NOMO-1 (cell line): ENCODE results near the gene PPP1R3A.

ENCODE experiments used
- DNase-seq, 2 experiments: peaks; one replicate each; lab custom pipeline; 2025; ENCODE audit not compliant: unreplicated experiment in 2 of 2; lab: John Stamatoyannopoulos, UW

PPP1R3A gene

DNA sequence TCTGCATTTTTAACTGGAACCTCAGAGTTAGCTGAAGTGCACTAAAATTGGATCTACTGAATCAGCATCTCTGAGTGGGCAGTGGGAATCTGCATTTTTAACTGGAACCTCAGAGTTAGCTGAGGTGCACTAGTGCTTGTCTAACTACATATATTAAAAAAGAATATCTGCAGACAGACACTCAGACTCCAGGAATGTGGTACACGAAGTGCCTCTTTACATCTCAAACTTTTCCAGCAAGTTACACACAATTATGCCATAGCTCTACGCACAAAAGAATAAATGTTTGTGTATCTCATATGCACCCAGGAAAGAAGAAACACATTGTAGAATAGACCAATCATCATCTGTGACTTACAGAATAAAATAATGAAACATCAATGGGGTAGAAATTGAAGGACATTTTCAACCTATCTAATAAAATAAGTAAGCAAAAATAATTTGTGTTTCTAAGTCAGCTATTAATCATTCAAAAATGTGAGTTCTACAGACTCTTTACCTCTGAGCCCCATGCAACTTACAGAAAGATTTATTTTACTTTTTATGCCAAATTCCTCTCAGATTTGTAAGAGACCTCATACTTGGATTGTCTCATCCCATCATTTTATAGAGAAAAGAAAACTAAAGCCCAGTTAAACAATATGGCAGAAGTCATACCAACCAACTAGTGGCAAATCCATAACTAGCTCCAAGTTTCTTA, 28.3 kb downstream of the PPP1R3A start:
- DNase-seq, result no peak

DNA sequence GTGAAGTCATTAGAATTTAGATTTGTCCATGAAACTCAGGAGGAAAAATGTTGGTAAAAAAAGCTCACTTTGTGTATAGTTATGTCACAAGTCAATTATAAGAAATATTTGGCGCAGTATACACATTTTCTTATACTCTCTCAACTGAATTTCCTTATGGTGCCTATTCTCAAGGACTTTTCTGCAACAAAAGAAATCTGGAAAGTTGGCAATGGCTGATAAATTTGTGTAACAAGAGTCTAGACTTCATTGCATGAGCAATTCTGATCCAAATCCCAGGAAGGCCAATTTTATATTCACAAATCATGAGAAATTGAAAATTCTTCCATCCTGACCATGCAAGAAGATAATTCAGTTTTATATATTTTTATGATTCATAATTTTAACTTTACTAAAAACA, 35.7 kb downstream of the PPP1R3A start:
- DNase-seq, result no peak

DNA sequence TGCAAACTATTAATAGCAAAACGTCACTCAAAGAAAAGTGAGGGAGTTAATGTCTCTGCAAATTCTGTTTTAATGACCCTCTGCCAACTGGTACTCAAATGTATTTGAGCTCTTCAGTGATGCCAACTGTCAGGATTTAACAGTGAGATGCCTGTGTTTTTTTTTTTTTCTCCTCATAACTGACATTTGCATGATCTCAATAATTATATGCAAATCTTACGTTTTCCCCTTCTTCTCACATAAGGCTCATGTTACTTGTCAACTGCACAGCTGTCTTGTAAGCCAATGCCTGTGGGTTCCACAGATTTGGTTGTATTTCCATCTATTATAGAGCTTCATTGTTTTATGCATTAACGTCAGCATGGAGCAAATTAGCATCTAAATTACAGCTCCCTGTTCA, 38.2 kb downstream of the PPP1R3A start:
- DNase-seq, result no peak

DNA sequence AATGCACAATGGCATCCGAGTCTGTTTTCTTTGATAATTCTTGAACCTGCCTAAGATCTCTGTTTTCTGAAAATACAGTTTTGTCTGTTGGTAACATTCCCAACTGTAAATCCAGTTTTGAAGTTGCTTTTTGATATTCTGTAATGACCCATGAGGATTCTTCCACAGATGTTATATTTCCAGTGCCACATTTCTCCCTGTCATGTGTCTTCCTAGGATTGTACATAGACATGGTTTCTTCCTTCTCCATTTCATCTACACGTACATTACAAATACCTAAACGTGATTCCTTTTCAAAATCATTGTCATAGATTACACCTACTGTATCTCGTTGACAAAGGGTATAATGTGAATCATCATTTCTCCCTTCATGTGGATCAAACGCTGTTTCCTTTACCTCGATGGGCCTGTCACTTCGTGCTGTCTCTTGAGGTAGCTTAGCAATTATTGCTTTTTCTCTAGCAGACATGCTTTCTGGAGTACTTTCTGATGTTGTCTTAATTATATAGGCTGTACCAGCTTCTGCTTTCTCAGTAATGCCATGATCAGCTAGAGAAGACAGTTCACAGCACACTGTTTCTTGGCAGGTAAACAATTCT, 40.3 kb downstream of the PPP1R3A start:
- no peak for DNase-seq

DNA sequence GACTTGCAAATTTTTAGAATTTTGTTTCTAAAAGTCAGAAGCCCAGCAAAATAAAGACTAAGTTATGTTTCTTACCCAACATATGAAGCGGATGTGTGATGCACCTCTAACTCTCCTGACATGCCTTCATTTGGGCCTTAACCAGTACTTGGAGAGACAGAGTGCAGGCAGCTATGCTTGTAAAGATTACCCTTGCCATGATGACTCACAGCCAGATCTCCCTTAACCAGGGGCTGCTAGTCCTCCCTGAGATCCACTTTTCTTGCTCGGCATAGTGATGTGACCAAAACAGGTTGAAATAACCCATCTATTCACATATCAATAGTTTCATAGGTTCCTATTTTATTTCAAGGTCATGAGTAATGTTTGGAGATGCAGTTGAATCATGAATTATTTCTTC, 43.6 kb downstream of the PPP1R3A start:
- DNase-seq, result no peak

DNA sequence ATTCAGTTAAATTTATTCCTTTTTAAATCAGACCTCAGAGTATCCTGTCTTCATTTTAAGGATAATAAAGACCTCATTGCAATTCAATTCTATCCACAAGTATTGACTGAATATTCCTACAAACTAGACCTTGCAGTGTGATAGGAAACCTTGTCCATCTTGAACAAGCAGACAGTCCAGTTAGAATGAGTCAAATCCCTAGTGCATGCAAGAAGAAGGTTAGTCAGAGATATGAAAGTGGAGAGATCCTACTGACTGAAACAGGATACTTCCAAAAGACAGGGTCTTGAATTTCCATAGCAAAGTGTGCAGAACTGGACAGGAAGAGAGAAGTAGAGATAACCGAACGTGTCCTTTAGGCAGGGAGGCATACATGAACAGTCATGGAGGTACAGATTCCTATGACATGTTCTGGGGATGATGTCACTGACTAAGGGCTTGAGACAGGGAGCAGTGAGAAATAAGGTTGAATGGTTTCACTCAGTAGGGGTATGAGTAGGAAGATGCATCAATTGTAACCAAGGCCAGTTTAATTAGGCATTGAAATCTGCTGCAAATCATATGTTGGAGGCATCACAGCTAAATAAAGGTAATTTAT, 45.2 kb downstream of the PPP1R3A start:
- DNase-seq, result no peak

DNA sequence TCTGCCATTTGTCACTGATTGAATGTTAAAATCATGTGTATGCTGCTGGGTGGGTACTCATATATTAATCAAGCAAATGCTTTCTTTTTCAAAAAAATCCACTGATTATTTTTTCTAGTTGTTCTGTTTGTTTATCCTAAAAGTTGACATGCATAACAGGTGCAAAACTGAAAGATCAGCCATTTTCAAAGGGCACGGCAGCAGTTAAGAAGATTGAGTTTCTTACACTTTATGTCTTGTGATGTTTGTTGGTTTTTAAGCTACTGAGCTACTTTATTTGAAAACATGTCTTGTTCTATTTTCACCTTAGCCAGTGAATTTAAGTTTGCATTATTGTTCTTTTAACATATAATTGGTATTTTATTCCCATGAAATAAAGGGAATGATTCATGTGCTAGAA, 45.8 kb downstream of the PPP1R3A start:
- no peak for DNase-seq

DNA sequence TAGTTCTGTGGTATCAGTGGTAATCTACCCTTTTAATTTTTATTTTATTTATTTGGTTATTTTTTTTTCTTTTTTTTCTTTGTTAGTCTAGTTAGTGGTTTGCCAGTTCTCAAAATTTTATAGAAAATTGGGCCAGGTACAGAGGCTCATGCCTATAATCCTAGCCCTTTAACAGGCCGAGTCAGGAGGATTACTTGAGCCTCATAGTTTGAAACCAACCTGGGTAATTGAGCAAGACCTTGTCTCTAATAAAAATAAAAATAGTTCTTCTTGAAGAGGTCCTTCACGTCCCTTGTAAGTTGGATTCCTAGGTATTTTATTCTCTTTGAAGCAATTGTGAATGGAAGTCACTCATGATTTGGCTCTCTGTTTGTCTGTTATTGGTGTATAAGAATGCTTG, 51.5 kb downstream of the PPP1R3A start:
- no peak for DNase-seq

DNA sequence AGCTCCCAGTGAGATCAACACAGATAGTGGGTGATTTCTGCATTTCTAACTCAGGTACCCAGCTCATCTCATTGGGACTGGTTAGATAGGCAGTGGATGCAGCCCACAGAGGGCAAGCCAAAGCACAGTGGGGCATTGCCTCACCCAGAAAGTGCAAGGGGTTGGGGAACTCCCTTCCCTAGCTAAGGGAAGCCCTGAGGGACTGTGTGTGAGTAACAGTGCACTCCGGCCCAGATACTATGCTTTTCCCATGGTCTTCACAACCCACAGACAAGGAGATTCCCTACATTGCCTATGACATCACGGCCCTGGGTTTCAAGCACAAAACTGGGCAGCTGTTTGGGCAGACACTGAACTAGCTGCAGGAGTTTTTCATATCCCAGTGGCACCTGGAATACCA, 62.8 kb downstream of the PPP1R3A start:
- DNase-seq, result no peak

DNA sequence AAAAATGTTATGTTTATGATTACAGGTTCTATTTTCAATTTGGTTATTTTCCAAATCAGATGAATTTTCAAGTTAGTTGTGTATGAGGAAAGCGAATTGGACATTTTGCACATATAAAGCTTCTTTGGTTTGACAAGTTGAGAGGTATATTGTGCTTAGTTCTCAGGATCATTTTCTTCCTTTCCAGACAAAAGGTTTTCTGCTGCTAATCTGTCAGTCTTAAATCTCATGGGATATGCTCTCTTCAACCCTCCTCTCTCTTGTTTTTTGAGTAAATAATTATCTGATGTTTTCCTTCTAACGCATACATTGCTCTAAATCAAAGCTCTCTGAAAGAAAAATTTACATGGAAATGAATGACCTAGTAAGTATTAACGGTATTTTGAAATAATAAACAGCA, 77.9 kb downstream of the PPP1R3A start:
- DNase-seq, result no peak

DNA sequence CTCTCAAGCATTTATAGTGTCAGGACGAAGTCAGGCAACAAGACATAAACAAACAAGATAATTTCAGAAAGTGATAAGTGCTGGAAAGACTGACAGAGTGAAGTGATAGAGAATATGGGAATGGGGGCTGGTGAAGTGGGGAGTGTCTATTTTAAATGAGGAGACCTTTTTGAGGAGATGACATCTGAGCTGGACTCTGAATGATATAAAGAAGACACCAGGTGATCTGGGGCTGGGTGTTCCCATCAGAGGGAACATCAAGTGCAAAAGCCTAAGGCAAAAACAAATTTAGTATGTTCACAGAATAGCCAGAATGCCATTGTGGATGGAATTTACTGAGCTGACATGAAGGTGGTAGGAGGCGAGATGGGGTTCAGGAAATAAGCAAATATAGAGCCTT, 83.4 kb downstream of the PPP1R3A start:
- no peak for DNase-seq

DNA sequence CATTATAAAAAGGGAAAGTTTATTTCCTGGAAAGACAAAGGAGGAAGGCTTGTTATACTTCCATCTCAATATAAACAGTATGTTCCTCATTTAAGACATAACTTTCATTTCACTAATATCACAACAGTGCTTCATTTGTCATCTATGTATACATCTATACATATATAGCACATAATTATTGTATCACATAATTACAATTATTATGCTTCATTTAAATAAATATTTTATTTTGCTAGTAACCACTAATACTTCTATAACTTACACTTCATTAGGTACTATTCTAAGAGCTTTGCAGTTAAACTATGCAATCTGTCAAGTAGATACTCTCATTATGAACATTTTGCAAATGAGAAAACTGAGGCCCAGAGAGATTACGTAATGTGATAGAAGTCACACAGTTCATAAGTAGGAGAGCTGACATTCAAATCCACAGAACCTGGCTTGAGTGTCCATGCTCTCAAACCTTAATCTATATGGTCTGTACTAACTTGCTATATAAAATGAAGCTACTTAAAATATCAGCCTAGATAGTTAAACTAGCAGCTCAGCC, 86.5 kb downstream of the PPP1R3A start:
- DNase-seq, result no peak

DNA sequence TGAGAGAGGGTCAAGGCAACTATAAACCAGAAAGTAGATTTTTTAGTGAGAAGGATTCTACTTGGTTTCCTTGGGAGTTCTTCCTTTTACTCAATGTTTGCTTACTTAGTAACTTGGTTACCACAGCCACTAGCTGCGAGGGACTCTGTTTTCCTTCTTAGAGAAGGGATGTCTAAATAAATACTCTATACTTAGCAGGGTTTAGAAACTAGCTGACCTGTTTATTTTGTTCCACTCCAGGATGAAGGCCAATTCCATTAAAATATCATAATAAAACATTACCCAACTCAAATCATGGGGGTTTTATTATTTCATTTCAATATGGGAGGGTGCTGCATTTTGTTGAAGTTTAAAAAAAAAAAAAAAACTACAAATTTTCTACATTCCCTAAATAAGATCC, 87.3 kb downstream of the PPP1R3A start:
- DNase-seq, result no peak

DNA sequence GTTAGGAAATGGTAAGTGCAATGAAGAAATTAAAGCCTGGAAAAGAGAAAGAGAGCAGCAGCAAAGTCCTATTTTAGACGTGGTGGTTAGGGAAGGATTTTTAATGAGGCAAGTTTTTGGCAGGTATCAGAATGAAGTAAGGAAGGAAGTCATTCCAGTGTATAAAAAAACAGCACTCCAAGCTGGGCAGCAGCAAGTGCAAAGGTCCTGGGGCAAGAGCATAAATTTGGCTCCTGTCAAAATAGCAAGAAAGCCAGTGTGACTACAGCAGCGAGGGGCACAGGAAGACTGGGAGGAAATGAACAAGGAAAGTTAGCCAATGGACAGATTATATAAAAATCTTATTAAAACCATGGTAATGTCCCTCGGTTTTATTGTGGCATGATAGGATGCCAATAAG, 90.2 kb downstream of the PPP1R3A start:
- no peak for DNase-seq
